HG02588 (cell line): ENCODE measurements around the gene PCDHGC4.

Source experiments
- ATAC-seq: cut with Tn5 transposase; IDR thresholded peaks from one replicate; pipeline ENCODE4 v1.9.1; 2021; ENCODE audit warnings: mild to moderate bottlenecking, moderate library complexity; ENCODE audit not compliant: unreplicated experiment

The PCDHGC4 gene

GRCh38 chr5:141489841-141490240 lies 5.0 kb downstream of the PCDHGC4 start:
- no peak for ATAC-seq

- no peak for ATAC-seq
Measured at GRCh38 chr5:141490271-141490670, 5.4 kb downstream of the PCDHGC4 start.

GRCh38 chr5:141490771-141491170 lies 5.9 kb downstream of the PCDHGC4 start:
- no peak for ATAC-seq

GRCh38 chr5:141491323-141492167 lies 6.7 kb downstream of the PCDHGC4 start:
- ATAC-seq: peak; percentile 9

- peak; percentile 58 for ATAC-seq
Measured at GRCh38 chr5:141492168-141492885, 7.5 kb downstream of the PCDHGC4 start.

- ATAC-seq: no peak
Measured at GRCh38 chr5:141493500-141494422, 8.9 kb downstream of the PCDHGC4 start.

- no peak for ATAC-seq
Measured at GRCh38 chr5:141494761-141495452, 10.1 kb downstream of the PCDHGC4 start.

- no peak for ATAC-seq
Measured at GRCh38 chr5:141495453-141495811, 10.6 kb downstream of the PCDHGC4 start.

- ATAC-seq: no peak
Measured at GRCh38 chr5:141496038-141496437, 11.2 kb downstream of the PCDHGC4 start.

GRCh38 chr5:141501761-141502160 lies 16.9 kb downstream of the PCDHGC4 start:
- no peak for ATAC-seq

- ATAC-seq: no peak
Measured at GRCh38 chr5:141503681-141504080, 18.9 kb downstream of the PCDHGC4 start.

- ATAC-seq: no peak
Measured at GRCh38 chr5:141504216-141504615, 19.4 kb downstream of the PCDHGC4 start.

GRCh38 chr5:141506381-141507155 lies 21.7 kb downstream of the PCDHGC4 start:
- no peak for ATAC-seq

- ATAC-seq: peak; percentile 36
Measured at GRCh38 chr5:141507387-141508091, 22.7 kb downstream of the PCDHGC4 start.

GRCh38 chr5:141508440-141508797 lies 23.6 kb downstream of the PCDHGC4 start:
- no peak for ATAC-seq

GRCh38 chr5:141508798-141509611 lies 24.2 kb downstream of the PCDHGC4 start:
- no peak for ATAC-seq

- no peak for ATAC-seq
Measured at GRCh38 chr5:141510160-141510559, 25.3 kb downstream of the PCDHGC4 start.

- ATAC-seq: peak; percentile 31
Measured at GRCh38 chr5:141510850-141511601, 26.2 kb downstream of the PCDHGC4 start.
